ENCODE measurements around the gene TLE4.
"Not testable (repeated sequence)": the region's sequence is repeated elsewhere in the genome, so short reads cannot be mapped to it uniquely, and the experiment has no call there.

The TLE4 gene

DNA sequence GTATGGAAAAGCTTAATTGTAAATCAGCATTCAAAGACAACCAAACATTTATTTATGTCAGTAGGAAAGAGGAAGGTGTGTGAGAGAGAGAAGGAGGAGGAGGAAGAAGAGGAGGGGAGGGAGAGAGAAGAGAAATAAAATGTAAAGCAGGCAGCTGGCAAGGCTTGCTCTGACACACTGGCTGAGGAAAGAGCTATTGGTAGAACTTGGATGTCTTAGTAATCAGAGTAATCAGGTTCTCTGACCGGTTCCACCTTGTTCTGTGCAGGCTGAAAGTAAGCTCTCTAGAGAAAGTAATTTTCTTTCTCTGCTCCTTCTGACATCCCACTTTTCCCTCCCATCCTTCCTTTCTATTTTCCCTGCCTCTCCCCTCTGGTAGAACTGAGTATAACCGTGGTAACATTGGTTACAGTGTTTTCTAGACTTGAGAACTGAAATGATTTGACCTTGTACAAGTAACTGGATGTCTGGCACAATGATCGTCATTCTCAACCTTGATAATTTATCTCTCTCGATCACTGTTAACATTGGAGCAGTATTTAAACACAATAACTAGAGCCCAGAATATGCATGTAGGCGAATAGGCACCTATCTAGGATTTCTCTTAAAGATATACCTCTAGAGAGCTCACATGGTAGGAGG lies 33.3 kb downstream of the TLE4 start:
- no peak for DNase-seq

DNA sequence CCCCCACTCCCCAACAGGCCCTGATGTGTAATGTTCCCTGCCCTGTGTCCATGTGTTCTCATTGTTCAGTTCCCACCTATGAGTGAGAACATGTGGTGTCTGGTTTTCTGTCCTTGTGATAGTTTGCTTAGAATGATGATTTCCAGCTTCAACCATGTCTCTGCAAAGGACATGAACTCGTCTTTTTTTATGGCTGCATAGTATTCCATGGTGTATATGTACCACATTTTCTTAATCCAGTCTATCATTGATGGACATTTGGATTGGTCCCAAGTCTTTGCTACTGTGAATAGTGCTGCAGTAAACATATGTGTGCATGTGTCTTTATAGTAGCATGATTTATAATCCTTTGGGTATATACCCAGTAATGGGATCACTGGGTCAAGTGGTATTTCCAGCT lies 34.8 kb downstream of the TLE4 start:
- not testable (repeated sequence) for DNase-seq

GRCh38 chr9:79609468-79610018 lies 37.8 kb downstream of the TLE4 start:
- no peak for DNase-seq

GRCh38 chr9:79610019-79610631 lies 38.4 kb downstream of the TLE4 start:
- peak; percentile 96 for DNase-seq

- DNase-seq: peak; percentile 99
Observed at GRCh38 chr9:79610791-79611614, 39.2 kb downstream of the TLE4 start.

GRCh38 chr9:79613145-79613544 lies 41.4 kb downstream of the TLE4 start:
- DNase-seq: no peak

- DNase-seq: no peak
Observed at GRCh38 chr9:79615038-79615437, 43.3 kb downstream of the TLE4 start.

DNA sequence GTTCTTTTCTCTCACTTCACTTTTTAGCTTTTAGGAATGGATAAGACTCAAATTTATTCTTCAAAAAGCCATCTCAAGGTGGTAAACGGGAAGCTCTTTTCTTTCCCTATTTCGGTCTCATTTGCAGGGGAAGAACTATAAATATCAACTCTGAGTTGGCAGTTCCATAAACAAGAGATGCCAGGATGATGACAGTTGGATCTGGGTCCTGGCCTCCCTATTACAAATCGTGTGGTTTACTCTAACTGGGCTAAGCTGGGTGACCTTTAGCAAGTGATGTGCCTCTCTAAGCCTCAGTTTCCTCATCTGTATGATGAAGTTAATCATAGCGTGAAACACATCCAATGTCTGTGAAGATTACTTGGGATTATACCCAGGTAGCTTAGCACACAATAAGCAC lies 44.2 kb downstream of the TLE4 start:
- DNase-seq: no peak

GRCh38 chr9:79616971-79617370 lies 45.2 kb downstream of the TLE4 start:
- DNase-seq: no peak

GRCh38 chr9:79617395-79617794 lies 45.6 kb downstream of the TLE4 start:
- peak; percentile 65 for DNase-seq

DNA sequence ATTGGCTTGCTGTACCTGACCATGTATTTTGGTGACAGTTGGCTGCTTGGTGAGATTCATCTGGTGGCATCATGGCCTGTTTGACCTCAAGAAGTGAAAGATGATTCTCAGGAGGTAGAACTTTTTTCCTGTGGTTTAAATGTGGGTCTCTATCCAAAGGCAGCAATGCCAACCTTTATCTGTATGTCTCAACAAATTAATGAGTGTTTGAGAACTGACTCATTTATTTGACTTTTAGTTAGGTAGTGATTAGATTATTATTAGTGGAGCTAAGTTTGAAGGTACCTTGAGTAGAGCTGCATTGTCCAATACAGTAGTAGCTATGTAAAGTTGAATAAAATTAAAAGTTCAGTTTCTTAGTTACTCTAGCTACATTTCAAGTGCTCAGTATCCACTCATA lies 48.2 kb downstream of the TLE4 start:
- no peak for DNase-seq

GRCh38 chr9:79621916-79622575 lies 50.3 kb downstream of the TLE4 start:
- peak; percentile 38 for DNase-seq

DNA sequence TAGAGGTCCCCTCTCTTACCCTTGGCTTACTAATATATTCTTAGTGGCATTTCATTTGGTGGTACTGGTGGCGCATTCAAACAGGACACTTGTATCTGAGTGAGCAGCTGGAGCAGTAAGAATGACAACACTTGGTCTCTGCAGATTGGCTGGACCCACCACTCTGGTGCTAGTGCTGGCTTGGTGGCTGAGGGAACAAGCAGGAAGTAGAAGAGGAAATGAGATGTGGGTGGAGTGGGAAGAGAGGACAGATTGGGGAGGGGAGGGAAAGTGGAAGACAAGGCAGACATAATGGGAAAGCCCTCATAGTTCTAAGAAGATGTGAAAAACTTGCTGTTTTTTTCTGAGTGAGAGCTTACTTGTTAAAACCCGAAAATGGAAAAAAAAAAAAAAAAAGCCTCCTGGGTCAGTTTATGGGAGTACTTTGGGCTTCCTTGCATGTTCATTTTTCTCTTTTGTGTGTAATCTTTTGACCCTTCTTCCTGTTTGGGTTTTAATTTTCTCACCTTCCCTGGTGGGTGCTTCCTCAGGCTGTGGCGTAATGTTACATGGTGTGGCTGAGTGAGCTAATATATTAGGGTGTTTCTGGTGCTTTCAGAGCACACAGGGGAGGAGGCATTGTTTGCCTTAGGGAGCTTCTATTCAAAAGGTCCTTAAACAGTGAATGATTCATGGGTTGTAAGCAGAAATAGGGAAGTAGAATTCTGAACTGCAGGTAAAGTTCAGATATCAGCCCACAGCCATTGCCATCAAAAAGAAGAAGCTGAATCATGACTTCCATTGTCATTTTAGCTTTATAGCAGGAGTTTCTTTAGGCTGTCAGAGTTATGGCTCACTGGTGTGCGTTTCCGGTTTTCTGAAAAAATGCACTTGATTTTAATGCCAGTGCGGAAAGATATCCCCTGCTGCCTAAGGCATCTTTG lies 52.3 kb downstream of the TLE4 start:
- no peak for DNase-seq

GRCh38 chr9:79629721-79630120 lies 58.0 kb downstream of the TLE4 start:
- DNase-seq: no peak

GRCh38 chr9:79630521-79631403 lies 59.0 kb downstream of the TLE4 start:
- DNase-seq: no peak

GRCh38 chr9:79632060-79632459 lies 60.3 kb downstream of the TLE4 start:
- DNase-seq: no peak

DNA sequence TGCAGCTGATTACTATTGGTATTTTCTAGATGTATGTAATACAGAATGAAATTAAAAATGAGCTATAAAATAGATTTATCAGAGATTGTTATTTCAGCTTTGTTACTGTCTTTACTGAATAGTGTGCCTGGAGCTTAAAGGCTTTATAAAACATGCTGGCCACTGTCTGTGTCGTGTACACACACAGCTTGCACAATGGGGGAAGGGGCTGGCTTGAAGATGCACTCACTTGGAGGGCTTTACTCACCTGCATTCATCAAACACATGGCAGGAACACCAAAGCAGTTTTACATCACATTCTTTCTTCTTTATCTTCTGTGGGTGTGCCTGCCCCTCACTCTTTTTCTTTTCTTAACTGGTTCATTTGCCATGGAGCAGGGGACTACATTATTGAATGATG lies 60.9 kb downstream of the TLE4 start:
- DNase-seq: no peak

DNA sequence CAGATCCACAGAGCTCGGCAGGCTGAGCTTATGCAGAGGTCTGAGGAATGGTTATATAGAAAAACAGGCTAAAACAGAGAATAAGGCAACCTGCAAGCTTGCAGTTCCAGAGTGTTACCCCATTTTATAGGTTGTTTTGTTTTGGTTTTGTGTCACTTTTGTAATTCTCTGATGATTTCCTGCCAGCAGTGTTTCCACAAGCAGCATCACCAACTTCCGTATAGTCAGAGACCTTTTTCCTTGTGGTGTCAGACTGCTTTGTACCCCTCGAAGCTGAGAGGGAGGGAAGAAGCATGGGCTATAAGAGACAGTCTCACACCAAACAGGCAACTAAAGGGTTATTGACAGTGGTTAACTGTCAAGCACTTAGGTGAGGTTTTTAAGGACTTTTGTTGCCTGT lies 61.8 kb downstream of the TLE4 start:
- DNase-seq: no peak

DNA sequence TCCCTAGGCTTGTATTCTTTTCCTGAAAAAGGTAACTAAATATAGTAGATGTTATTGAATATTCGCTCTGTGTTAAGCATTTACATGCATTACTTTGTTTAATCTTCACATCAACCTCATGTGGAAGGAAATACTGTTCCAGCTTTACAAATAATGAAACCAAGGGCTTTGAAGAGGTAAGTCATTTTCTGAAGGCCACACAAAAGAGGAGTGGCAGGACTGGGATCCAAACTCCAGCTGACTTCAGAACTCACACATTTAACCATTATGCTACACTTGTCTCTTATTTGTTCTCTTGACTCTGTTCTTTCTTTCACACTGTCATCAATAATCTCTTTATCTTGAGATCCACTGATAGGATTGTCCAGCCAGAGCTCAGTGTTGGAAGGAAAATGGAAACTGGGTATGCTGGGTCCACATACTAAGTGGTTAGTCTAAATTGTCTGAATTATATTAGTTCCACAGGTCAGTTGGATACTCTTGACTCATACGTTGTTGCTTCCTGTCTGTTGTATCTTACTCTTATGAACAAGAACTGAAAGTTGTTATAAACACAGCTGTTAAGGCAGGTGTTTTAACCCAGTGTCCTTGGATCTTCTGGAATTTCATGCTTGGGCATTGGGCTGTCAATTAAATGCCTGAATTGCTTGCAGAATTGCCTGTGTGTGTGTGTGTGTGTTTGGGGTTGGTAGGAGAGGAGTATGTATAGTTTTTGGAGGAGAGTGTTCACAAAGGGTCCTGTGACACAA lies 65.6 kb downstream of the TLE4 start:
- no peak for DNase-seq

DNA sequence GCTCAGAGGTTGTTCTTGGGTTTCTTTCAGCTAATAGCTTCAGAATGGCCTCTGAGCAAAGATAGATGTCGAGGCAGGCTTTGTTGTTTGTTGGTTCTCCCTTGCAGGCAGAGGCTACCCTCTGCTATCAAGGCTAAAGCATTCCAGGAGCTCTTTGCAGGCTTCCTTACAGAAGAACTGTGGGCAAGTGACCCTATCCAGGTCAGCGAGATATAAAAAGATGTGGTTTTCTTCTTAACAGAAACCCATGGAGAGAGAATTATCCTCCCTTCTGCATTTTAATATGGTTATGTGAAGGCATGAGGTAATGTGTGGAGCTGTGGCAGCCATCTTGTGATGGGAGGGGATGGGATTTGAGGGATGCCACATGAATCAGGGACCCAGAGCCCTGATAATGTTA lies 67.0 kb downstream of the TLE4 start:
- no peak for DNase-seq
